Measurements from ENCODE around the gene ATE1. TPM values are rescaled to one million over a fixed set of nuclear protein-coding genes. Genes with fewer than 3 reads are reported as not detected.

ATE1 gene
- total and polyA plus RNA-seq, 4 donors, result 4.2 to 47.8 (median 13.2) TPM

DNA sequence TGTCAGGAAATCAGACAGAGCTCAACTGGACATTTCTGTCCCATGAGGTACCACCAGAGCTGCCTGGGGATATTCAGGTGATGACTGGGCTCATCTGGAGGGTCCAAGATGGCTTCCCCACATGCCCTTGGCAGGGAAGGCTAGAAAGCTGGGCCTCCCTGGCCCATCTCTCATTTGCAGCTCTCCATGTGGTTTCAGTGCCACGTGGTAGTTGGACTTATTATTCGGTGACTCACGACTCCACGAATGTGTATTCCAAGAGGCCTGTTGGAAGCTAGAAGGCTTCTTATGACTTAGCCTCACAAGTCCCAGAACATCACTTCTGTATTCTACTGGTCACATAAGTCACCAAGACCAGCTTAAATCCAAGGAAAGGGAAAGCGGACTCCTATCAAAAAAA is 24.4 kb upstream of the ATE1 start:
- 93% methylated on average over 5 of the region's 5 CpGs for WGBS, 2 donors
- Histone ChIP-seq H3K9me3 (ENCODE audit: control insufficient read depth in 4 of 4, insufficient read depth in 3 of 4, low read length in 3 of 4) (no peaks in the 10 kb centered on the region), H3K27ac (ENCODE audit: low read depth in 1 of 2, low read length in 1 of 2) (no peak overlapping the region), H3K9ac (ENCODE audit: insufficient read depth in 1 of 2, low read length in 2 of 2) (no peak overlapping the region), H3K27me3 (ENCODE audit: control insufficient read depth in 3 of 3, insufficient read depth in 3 of 3, low read length in 2 of 3) (no peaks in the 10 kb centered on the region), H3K4me1 (ENCODE audit: control insufficient read depth in 5 of 5, insufficient read depth in 5 of 5, low read length in 5 of 5) (peaks cover 0 to 7% (median 0%) of the 10 kb centered on the region in 5 donors), H3K4me3 (no peak overlapping the region), H3K36me3 (ENCODE audit: control insufficient read depth in 4 of 4, insufficient read depth in 4 of 4, low read length in 4 of 4) (peaks cover 0 to 8% (median 3%) of the 10 kb centered on the region in 4 donors)
- DNase-seq (no peak), ATAC-seq (ENCODE audit: insufficient read depth, low FRiP score) (no peak)
- TF ChIP-seq, protein P1, sequence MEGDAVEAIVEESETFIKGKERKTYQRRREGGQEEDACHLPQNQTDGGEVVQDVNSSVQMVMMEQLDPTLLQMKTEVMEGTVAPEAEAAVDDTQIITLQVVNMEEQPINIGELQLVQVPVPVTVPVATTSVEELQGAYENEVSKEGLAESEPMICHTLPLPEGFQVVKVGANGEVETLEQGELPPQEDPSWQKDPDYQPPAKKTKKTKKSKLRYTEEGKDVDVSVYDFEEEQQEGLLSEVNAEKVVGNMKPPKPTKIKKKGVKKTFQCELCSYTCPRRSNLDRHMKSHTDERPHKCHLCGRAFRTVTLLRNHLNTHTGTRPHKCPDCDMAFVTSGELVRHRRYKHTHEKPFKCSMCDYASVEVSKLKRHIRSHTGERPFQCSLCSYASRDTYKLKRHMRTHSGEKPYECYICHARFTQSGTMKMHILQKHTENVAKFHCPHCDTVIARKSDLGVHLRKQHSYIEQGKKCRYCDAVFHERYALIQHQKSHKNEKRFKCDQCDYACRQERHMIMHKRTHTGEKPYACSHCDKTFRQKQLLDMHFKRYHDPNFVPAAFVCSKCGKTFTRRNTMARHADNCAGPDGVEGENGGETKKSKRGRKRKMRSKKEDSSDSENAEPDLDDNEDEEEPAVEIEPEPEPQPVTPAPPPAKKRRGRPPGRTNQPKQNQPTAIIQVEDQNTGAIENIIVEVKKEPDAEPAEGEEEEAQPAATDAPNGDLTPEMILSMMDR (IDR thresholded peaks at IDR 0.05; ENCODE audit: control extremely low read depth, extremely low read depth), result no peak

DNA sequence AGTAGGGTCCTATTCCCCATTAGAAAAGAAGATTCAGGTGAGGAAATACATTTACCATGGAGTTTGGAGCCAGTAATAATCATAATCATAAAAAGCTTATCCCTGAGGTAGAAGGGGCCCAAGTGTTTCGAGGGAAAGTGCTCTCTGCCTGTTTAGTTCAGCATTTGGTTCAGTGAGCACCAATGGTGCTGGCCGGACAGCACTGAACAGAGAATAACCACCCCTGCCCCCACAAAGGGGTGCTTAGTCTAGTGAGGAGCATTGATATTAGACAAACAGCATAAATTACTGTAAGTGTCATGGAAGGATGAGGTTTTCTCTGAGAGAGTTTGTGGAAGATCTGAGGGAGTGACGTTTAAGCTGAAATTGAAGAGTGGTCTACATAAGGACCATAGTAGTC is 21.6 kb upstream of the ATE1 start:
- ATAC-seq (ENCODE audit: insufficient read depth, low FRiP score), result no peak
- TF ChIP-seq, protein P1 (IDR thresholded peaks at IDR 0.05; ENCODE audit: control extremely low read depth, extremely low read depth), result no peak
- Histone ChIP-seq H3K27me3 (ENCODE audit: control insufficient read depth in 3 of 3, insufficient read depth in 3 of 3, low read length in 2 of 3) (no peaks in the 10 kb centered on the region), H3K4me3 (no peak overlapping the region), H3K36me3 (ENCODE audit: control insufficient read depth in 4 of 4, insufficient read depth in 4 of 4, low read length in 4 of 4) (no peaks in the 10 kb centered on the region), H3K9ac (ENCODE audit: insufficient read depth in 1 of 2, low read length in 2 of 2) (no peak overlapping the region), H3K4me1 (ENCODE audit: control insufficient read depth in 5 of 5, insufficient read depth in 5 of 5, low read length in 5 of 5) (peaks cover 0 to 7% (median 0%) of the 10 kb centered on the region in 5 donors), H3K9me3 (ENCODE audit: control insufficient read depth in 4 of 4, insufficient read depth in 3 of 4, low read length in 3 of 4) (no peaks in the 10 kb centered on the region), H3K27ac (ENCODE audit: low read depth in 1 of 2, low read length in 1 of 2) (no peak overlapping the region)
- 82 to 84% methylated on average over 3 of the region's 3 CpGs for WGBS, 2 donors
- no peak for DNase-seq

DNA sequence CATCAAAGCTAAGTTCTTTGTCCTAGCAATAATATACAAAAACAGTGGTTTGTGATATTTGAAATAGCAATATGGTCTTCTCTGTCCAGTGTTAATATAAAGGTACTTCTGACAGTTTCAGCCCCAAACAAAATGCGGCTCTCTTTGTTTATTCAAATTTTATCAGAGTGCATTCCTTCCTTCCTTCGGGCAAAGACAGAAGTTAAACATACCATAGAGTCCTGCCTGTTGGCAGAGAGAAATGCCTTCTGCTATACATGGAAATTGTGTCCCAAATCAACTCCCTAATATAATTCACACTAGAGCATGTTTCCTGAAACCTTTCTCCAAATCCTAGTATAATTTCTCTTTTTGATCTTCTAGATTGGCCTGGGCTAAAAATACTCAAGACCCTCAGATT is 21.2 kb upstream of the ATE1 start:
- H3K27ac ChIP-seq (ENCODE audit: low read depth in 1 of 2, low read length in 1 of 2), result no peak overlapping the region
- H3K9ac ChIP-seq (ENCODE audit: insufficient read depth in 1 of 2, low read length in 2 of 2), result no peak overlapping the region
- ATAC-seq (ENCODE audit: insufficient read depth, low FRiP score), result no peak
- H3K4me3 ChIP-seq, result no peak overlapping the region
- WGBS, 2 donors, result 34 to 72% methylated on average over 2 of the region's 2 CpGs
- no peak for DNase-seq
- no peaks in the 10 kb centered on the region for H3K36me3 ChIP-seq (ENCODE audit: control insufficient read depth in 4 of 4, insufficient read depth in 4 of 4, low read length in 4 of 4)
- H3K27me3 ChIP-seq (ENCODE audit: control insufficient read depth in 3 of 3, insufficient read depth in 3 of 3, low read length in 2 of 3), result no peaks in the 10 kb centered on the region
- H3K4me1 ChIP-seq (ENCODE audit: control insufficient read depth in 5 of 5, insufficient read depth in 5 of 5, low read length in 5 of 5), result peaks cover 0 to 7% (median 0%) of the 10 kb centered on the region in 5 donors
- no peaks in the 10 kb centered on the region for H3K9me3 ChIP-seq (ENCODE audit: control insufficient read depth in 4 of 4, insufficient read depth in 3 of 4, low read length in 3 of 4)
- TF ChIP-seq, protein P1 (IDR thresholded peaks at IDR 0.05; ENCODE audit: control extremely low read depth, extremely low read depth), result no peak
